Measurements from ENCODE around the gene CKLF. TPM values are rescaled to one million over a fixed set of nuclear protein-coding genes. Genes with fewer than 3 reads are reported as not detected.

The CKLF gene
- total RNA-seq, 2 experiments from 2014 or later, result 124 to 130 TPM

DNA sequence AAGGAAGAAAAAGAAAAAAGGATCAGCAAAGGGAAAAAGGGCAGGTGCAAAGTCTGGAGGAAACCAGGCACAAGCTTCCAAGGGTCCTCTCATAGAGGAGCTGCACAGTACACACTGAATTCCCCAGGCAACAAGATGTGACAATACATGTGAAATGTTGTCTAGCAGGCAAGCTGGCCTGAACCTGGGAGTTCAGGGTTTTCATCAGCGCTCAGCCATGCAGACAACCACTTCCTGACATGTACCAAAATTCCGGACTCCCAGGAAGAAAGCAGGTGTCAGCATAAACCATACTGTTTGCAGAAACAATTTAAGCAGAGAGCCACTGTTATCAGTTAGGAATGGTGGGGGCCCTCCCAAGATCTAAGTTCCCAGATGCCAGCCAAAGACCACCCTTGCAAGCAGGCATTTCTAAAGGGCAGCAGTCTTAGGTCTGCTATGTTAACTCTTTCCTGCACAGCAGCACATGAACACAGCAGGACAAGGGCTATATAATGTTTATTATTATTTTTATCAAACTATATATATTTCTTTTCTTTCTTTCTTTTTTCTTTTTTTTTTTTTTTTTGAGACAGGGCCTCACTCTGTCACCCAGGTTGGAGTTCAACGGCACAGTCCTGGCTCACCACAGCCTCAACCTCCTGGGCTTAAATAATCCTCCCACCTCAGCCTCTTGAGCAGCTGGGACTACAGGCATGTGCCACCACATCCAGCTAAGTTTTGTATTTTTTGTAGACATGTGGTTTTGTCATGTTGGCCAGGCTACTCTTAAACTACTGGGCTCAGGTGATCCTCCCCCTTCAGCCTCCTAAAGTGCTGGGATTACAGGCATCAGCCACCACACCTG lies 12.5 kb upstream of the CKLF start:
- H3K4me3 Mint-ChIP-seq, result peak overlapping the region; percentile 35
- H3K27me3 Mint-ChIP-seq, result no peaks in the 10 kb centered on the region
- DNase-seq (no peak), ATAC-seq (ENCODE audit: low read depth) (peak; percentile 36)
- H3K9me3 Mint-ChIP-seq, result no peaks in the 10 kb centered on the region
- POLR2A ChIA-PET, result interaction anchor here (0.7 to 2.0 kb wide), 6 partner anchors 9 to 64 kb away, joined by 3 to 6 read pairs (median 4); partner anchors contain the start of gene CKLF
- peaks cover 23% of the 10 kb centered on the region for H3K4me1 Mint-ChIP-seq
- no peaks in the 10 kb centered on the region for H3K36me3 Mint-ChIP-seq
- no peak overlapping the region for H3K27ac Mint-ChIP-seq

DNA sequence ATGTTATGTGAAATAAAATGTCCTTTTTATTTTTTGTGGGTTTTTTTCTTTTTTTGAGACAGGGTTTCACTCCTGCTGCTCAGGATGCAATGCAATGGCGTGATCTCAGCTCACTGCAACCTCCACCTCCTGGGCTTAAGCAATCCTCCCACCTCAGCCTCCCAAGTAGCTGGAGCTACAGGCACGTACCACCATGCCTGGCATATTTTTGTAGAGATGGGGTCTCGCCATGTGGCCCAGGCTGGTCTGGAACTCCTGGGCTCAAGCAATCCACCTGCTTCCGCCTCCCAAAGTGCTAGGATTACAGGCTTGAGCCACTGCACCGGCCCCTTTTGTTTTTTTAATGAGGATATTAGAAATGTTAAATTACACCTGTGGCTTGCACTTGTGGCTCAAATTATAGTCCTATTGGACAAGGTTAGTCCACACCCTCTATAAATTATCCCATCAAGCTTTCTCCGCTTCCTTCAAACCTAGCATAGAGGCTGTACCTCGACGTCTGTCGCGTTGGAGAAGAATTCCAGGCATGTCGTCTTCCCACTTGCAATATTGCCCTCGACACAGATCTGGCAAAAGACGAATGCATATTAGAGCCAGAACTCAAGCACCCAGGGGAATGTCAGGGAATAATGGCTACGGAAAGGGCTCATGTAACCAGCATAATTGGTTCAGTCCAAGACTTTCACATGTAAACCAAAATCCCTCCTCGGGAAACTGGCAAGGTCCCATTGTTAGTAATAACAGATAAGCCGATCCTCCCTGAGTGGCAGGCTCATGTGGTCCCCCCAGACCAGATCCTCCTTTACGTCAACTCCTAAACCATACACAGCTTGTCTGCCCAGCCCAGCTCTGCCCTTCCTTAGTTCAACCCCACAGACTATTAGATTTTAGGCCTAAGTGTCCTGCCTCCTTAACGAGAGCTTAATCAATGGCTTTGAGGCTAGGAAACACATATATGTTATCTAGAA lies 10.7 kb upstream of the CKLF start:
- DNase-seq (no peak), ATAC-seq (ENCODE audit: low read depth) (no peak)
- H3K27ac Mint-ChIP-seq, result no peak overlapping the region
- H3K4me1 Mint-ChIP-seq, result peaks cover 26% of the 10 kb centered on the region
- H3K36me3 Mint-ChIP-seq, result no peaks in the 10 kb centered on the region
- H3K9me3 Mint-ChIP-seq, result no peaks in the 10 kb centered on the region
- no peak overlapping the region for H3K4me3 Mint-ChIP-seq
- POLR2A ChIA-PET, result interaction anchor here (1.0 kb wide), 1 partner anchor 8 kb away, joined by 3 read pairs; no protein-coding TSS in a partner anchor
- no peaks in the 10 kb centered on the region for H3K27me3 Mint-ChIP-seq

DNA sequence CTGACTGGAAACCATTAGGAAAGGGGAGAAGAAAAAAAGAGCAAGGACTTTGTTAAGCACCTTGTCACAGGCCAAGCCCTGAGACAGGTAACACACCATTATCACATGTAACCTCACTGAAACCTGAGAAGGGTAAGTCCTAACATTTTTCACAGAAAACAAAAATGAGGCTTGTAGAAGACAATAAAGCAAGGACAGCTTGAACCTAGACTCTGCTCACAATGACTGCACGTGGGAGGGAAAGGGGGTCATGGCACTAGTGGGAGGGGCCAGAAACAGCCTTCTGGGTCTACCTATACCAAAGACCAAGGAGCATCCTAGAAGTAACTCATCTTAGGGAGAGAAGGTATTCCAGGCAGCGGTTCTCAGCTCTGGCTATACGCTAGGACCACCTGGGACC lies 10.0 kb upstream of the CKLF start:
- Mint-ChIP-seq H3K9me3 (no peaks in the 10 kb centered on the region), H3K36me3 (no peaks in the 10 kb centered on the region), H3K4me1 (peaks cover 26% of the 10 kb centered on the region), H3K4me3 (no peak overlapping the region), H3K27me3 (no peaks in the 10 kb centered on the region), H3K27ac (no peak overlapping the region)
- no peak for DNase-seq
- no peak for ATAC-seq (ENCODE audit: low read depth)
- POLR2A ChIA-PET, result interaction anchor here (13.2 kb wide), 1 partner anchor 18 kb away, joined by 157 read pairs; no protein-coding TSS in a partner anchor

- Mint-ChIP-seq H3K4me3 (no peak overlapping the region), H3K27ac (no peak overlapping the region), H3K36me3 (no peaks in the 10 kb centered on the region), H3K9me3 (no peaks in the 10 kb centered on the region), H3K27me3 (no peaks in the 10 kb centered on the region), H3K4me1 (peaks cover 32% of the 10 kb centered on the region)
- POLR2A ChIA-PET, result interaction anchor here (1.2 to 13.2 kb wide), 2 partner anchors 9 to 19 kb away, joined by 3 to 157 read pairs; partner anchors contain the start of gene CKLF
- no peak for DNase-seq
- no peak for ATAC-seq (ENCODE audit: low read depth)
Measured at GRCh38 chr16:66543541-66543940, 8.8 kb upstream of the CKLF start.

DNA sequence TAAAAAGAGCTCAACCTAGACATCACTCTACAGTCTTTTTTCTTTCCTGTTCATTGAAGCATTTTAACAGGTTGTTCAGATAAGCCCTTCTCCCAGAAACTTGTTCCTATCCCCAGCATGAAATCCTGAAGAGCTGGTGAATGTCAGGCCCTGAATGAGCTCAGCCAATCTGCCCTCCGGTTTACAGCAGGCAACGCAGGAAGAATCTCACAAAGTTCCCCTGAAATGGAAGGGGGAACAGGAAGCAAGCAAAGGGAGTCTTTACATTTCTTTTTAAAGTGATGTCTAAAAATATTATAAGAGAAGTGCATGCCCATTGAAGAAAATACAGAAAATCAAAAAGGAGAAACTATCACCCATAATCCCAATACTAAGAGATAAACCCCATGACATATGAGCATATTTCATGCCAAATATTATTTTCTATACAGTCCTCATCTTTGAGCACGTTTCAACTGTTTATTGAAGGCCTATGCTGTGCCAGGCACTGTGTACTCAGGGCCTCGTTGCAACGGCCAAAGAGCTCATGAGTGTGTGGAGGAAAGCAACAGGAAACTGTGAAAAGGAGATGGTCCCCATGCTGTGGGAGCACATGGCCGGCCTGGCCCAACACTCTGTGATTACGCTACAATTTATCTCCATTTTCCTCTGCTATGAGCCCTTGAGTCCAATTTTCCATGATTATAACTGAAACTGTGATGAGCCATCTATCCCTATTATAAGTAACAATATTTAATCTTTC lies 8.2 kb upstream of the CKLF start:
- no peak overlapping the region for H3K4me3 Mint-ChIP-seq
- peaks cover 34% of the 10 kb centered on the region for H3K4me1 Mint-ChIP-seq
- no peaks in the 10 kb centered on the region for H3K36me3 Mint-ChIP-seq
- POLR2A ChIA-PET, result interaction anchor here (1.2 to 13.2 kb wide), 2 partner anchors 8 to 20 kb away, joined by 3 to 157 read pairs; partner anchors contain the start of gene CKLF
- H3K27ac Mint-ChIP-seq, result no peak overlapping the region
- H3K27me3 Mint-ChIP-seq, result no peaks in the 10 kb centered on the region
- ATAC-seq (ENCODE audit: low read depth) (no peak), DNase-seq (no peak)
- no peaks in the 10 kb centered on the region for H3K9me3 Mint-ChIP-seq

- no peak for ATAC-seq (ENCODE audit: low read depth)
- no peak for DNase-seq
- POLR2A ChIA-PET, result interaction anchor here (0.9 to 13.2 kb wide), 4 partner anchors 10 to 326 kb away, joined by 3 to 157 read pairs (median 5); partner anchors contain the start of gene CMTM3
- H3K4me3 Mint-ChIP-seq, result no peak overlapping the region
- H3K4me1 Mint-ChIP-seq, result peaks cover 35% of the 10 kb centered on the region
- H3K27me3 Mint-ChIP-seq, result no peaks in the 10 kb centered on the region
- no peaks in the 10 kb centered on the region for H3K9me3 Mint-ChIP-seq
- H3K36me3 Mint-ChIP-seq, result peaks cover under 1% of the 10 kb centered on the region
- no peak overlapping the region for H3K27ac Mint-ChIP-seq
Measured at GRCh38 chr16:66547101-66547989, 5.0 kb upstream of the CKLF start.

- no peak for ATAC-seq (ENCODE audit: low read depth)
- Mint-ChIP-seq H3K27ac (peak overlapping the region; percentile 64), H3K4me1 (peaks cover 38% of the 10 kb centered on the region)
Measured at GRCh38 chr16:66548068-66548467, 4.3 kb upstream of the CKLF start.

GRCh38 chr16:66548868-66549267 lies 3.5 kb upstream of the CKLF start:
- DNase-seq (no peak), ATAC-seq (ENCODE audit: low read depth) (no peak)
- Mint-ChIP-seq H3K4me3 (peak overlapping the region; percentile 66), H3K4me1 (peaks cover 46% of the 10 kb centered on the region), H3K36me3 (peaks cover 8% of the 10 kb centered on the region), H3K27ac (peak overlapping the region; percentile 64), H3K27me3 (no peaks in the 10 kb centered on the region), H3K9me3 (no peaks in the 10 kb centered on the region)
- POLR2A ChIA-PET, result interaction anchor here (0.6 to 13.2 kb wide), 4 partner anchors 8 to 55 kb away, joined by 3 to 157 read pairs (median 5); partner anchors contain the start of gene CMTM3

More at GRCh38 chr16:66548068-66548467, 4.3 kb upstream of the CKLF start:
- H3K9me3 Mint-ChIP-seq, result no peaks in the 10 kb centered on the region
- no peak overlapping the region for H3K4me3 Mint-ChIP-seq
- POLR2A ChIA-PET, result interaction anchor here (0.9 to 13.2 kb wide), 4 partner anchors 8 to 56 kb away, joined by 3 to 157 read pairs (median 5); partner anchors contain the start of gene CMTM3
- H3K27me3 Mint-ChIP-seq, result no peaks in the 10 kb centered on the region
- H3K36me3 Mint-ChIP-seq, result peaks cover 2% of the 10 kb centered on the region
- no peak for DNase-seq

DNA sequence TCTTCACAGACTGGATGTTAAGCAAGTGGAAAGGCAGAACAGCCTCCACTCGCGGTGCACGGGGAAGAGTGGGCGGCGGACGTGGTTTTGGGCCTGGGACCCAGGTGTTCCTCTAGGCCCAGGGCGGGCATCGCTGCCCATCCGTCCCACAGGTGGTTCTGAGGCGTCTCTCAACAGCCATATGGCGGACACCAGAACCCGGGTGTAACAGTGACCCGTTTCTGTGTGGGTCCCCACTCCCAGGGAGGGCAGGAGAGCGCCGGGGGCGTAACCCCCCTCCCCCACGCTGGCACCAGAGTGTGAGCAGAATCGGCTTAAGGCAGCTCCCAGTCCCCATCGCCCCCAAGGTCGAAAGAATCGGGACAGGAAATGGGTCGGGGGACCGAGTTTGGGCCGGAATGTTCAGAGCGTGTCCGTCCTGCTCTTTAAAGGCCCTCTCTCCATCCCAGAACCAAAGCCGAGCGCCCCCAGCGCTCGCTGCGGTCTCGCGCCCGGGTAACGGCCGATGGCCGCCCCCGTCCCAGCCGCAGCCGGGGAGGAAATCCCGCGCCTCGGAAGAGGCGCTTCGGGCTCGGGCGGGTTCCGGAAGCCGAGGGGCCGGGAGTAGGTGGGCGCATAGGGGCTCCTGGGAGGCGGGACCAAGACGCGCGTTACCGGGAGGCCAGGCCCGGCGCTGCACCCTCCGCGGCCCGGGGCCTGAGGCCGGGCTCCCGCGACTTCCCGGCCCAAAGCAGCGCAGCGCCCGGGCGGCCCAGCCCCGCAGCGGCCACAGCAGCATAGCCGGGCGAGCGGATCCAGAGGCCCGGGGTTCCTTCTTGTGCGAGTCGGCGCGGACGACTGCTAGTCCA lies 2.9 kb upstream of the CKLF start, which contains the start of gene TK2:
TSS of gene TK2 (minus strand) at position 839 of the 848 bp plus-strand sequence. CDS start at position 778, 61 bp downstream.
- ATAC-seq (ENCODE audit: low read depth) (peak; percentile 28), DNase-seq (peak; percentile 70)
- H3K4me3 Mint-ChIP-seq, result peak within 1 kb of the TSS; percentile 96
- no peaks in the 10 kb centered on the region for H3K27me3 Mint-ChIP-seq
- no peaks in the 10 kb centered on the region for H3K9me3 Mint-ChIP-seq
- H3K36me3 Mint-ChIP-seq, result peaks cover 13% of the 10 kb centered on the region
- peak within 1 kb of the TSS; percentile 64 for H3K27ac Mint-ChIP-seq
- POLR2A ChIA-PET, result interaction anchor here (0.6 to 13.2 kb wide), 3 partner anchors 8 to 54 kb away, joined by 3 to 157 read pairs (median 7); partner anchors contain the start of gene CMTM3
- peaks cover 49% of the 10 kb centered on the region for H3K4me1 Mint-ChIP-seq

DNA sequence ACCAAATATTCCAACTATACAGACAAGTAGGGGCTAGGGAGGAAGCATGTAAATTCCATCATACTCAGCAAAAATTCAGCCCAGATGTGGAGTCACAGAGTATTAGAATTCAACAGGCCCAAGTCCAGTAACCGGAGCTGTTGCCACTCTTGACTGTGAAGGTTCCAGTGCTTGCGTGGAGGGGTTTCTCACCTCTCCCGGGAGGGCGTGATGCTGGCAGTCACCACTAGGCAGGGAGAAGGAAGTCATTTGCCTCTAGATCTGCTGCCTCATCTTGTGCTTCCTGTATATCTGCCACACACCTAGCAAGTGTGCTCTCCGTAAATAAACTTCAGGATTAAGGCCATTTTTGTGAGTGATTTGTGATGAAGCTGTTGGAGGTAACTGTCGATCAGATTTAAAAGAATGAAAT lies 1.0 kb upstream of the CKLF start:
- Mint-ChIP-seq H3K4me1 (peaks cover 65% of the 10 kb centered on the region), H3K4me3 (peak overlapping the region; percentile 96), H3K27ac (peak overlapping the region; percentile 93), H3K9me3 (no peaks in the 10 kb centered on the region), H3K36me3 (peaks cover 27% of the 10 kb centered on the region), H3K27me3 (no peaks in the 10 kb centered on the region)
- POLR2A ChIA-PET, result interaction anchor here (0.6 to 13.2 kb wide), 10 partner anchors 8 to 186 kb away, joined by 3 to 157 read pairs (median 7); partner anchors contain the start of genes CMTM2 and CMTM3
- ATAC-seq (ENCODE audit: low read depth) (peak; percentile 30), DNase-seq (peak; percentile 51)

Data from activated naive CD8-positive, alpha-beta T cell treated with anti-CD3 and anti-CD28 coated beads, Interleukin-2, amount 10 ng/mL, durations not matched to agents 7 days and 5 days (primary cell).